ENCODE measurements around the gene PDE6C. TPM values are rescaled to one million over a fixed set of nuclear protein-coding genes. Genes with fewer than 3 reads are reported as not detected.
A peak's percentile ranks its signal among the peaks of the same experiment; 100 is the strongest.

The PDE6C gene
- total RNA-seq: not detected
- not detected for polyA plus RNA-seq
- long read RNA-seq, donor 1: 0 reads
- long read RNA-seq, donor 2, partial matches to known transcripts: 11 of 20 reads
- long read RNA-seq, donor 2, other reads (novel, unspliced or antisense): 9 of 20 reads
- long read RNA-seq, donor 3: 0 reads
- long read RNA-seq, donor 4: 0 reads
- long read RNA-seq, donor 5: 0 reads
- long read RNA-seq, donor 6, partial matches to known transcripts: 9 of 9 reads
- long read RNA-seq, donor 6, other reads (novel, unspliced or antisense): 0 of 9 reads
- long read RNA-seq, donor 7: 0 reads
- long read RNA-seq, donor 8, partial matches to known transcripts: 43 of 43 reads
- long read RNA-seq, donor 8, other reads (novel, unspliced or antisense): 0 of 43 reads
- long read RNA-seq, donor 9: 0 reads
- long read RNA-seq, donor 10: 0 reads

DNA sequence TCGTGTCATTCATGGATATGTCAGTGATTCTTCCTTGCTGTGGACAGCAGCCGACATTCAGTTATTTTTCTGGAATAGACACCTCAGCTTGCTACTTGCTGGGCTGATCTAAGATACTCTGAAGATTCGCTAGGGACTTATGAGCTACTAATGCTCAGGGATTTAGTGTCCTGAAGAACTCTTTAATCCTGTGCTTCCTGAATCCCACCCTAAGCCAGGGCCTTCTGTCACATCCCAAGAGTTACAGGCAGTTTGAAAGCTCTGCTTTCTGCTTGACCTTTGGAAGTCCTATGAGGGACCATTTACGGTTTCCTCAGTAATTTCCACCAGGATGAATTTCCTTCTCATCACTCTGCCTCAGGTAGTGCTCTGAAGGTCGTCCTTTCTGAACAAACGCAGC is at the start of gene PDE6C:
PDE6C (plus strand) TSS at position 227 of the 400 bp plus-strand sequence. CDS start 189 bp downstream, outside the sequence.
- WGBS, 5 donors: 68 to 80% (median 73%) methylated on average over 6 of the region's 6 CpGs

DNA sequence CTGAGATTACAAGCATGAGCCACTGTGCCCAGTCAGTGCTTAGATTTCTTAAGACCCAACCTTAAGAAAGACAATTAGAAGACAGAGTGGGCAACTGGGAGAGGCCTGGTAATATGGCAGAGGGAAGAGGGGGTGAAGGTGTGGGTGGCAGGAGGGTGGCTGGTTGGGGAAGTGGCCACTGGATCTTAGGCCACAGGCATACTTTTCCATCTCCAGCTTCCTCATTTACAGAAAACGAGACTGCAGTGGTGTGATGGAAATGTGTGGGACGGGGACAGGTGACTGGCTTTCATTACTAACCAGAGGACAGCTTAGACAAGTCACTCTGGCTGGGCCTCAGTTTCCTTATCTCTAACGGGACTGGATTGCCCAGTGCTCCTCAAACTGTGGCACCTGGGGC is 46.9 kb upstream of the PDE6C start:
- WGBS, 5 donors: 63 to 76% (median 65%) methylated on average over 3 of the region's 3 CpGs

More for the DNA sequence above, at the start of gene PDE6C:
- Histone ChIP-seq H3K4me3 (no peak within 1 kb of the TSS), H3K27ac (no peak within 1 kb of the TSS), H3K9me3 (peaks cover 0 to 4% (median 2%) of the 10 kb centered on the region in 4 donors), H3K4me1 (no peaks in the 10 kb centered on the region), H3K36me3 (no peaks in the 10 kb centered on the region), H3K27me3 (no peaks in the 10 kb centered on the region)
- TF ChIP-seq, protein P1, sequence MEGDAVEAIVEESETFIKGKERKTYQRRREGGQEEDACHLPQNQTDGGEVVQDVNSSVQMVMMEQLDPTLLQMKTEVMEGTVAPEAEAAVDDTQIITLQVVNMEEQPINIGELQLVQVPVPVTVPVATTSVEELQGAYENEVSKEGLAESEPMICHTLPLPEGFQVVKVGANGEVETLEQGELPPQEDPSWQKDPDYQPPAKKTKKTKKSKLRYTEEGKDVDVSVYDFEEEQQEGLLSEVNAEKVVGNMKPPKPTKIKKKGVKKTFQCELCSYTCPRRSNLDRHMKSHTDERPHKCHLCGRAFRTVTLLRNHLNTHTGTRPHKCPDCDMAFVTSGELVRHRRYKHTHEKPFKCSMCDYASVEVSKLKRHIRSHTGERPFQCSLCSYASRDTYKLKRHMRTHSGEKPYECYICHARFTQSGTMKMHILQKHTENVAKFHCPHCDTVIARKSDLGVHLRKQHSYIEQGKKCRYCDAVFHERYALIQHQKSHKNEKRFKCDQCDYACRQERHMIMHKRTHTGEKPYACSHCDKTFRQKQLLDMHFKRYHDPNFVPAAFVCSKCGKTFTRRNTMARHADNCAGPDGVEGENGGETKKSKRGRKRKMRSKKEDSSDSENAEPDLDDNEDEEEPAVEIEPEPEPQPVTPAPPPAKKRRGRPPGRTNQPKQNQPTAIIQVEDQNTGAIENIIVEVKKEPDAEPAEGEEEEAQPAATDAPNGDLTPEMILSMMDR (IDR thresholded peaks at IDR 0.05): no peak
- no peak for TF ChIP-seq POLR2AphosphoS5 (IDR thresholded peaks at IDR 0.05)
- intact Hi-C loops (cut with DNase I; ENCODE audit: low total_unique reads): no loop called here
- no peak for DNase-seq

DNA sequence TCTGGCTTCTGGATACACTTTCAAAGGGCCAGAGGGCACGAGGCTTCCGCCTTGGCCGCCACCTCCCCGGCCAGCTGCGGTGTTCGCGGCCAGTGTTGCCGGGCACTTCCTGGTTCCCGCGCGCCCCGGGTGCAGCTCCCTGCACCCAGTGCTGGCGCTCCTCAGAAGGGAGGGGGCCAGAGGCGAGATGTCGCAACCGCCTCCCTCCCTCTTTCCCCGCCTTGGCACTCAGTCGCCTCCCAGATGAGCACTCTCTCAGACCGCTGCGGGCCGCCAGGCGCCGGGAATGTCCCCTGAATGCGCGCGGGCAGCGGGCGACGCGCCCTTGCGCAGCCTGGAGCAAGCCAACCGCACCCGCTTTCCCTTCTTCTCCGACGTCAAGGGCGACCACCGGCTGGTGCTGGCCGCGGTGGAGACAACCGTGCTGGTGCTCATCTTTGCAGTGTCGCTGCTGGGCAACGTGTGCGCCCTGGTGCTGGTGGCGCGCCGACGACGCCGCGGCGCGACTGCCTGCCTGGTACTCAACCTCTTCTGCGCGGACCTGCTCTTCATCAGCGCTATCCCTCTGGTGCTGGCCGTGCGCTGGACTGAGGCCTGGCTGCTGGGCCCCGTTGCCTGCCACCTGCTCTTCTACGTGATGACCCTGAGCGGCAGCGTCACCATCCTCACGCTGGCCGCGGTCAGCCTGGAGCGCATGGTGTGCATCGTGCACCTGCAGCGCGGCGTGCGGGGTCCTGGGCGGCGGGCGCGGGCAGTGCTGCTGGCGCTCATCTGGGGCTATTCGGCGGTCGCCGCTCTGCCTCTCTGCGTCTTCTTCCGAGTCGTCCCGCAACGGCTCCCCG is 45.7 kb upstream of the PDE6C start, which contains the start of gene FFAR4:
FFAR4 (plus strand) TSS at position 231 of the 842 bp plus-strand sequence; CDS start at position 287, 56 bp downstream.
- Histone ChIP-seq H3K4me1 (peaks cover 8 to 29% (median 17%) of the 10 kb centered on the region in 4 donors), H3K9me3 (no peaks in the 10 kb centered on the region), H3K36me3 (no peaks in the 10 kb centered on the region), H3K27ac (no peak within 1 kb of the TSS), H3K4me3 (peak within 1 kb of the TSS; percentile 26 to 49 (median 32)), H3K27me3 (peaks cover 13 to 64% (median 28%) of the 10 kb centered on the region in 3 donors)
- WGBS, 5 donors: 1 to 3% (median 3%) methylated on average over 14 to 85 of the region's 85 CpGs
- intact Hi-C loops (cut with DNase I; ENCODE audit: low total_unique reads): no loop called here
- no peak for TF ChIP-seq POLR2A (IDR thresholded peaks at IDR 0.05)
- TF ChIP-seq EP300 (IDR thresholded peaks at IDR 0.05): no peak
- no peak for TF ChIP-seq POLR2AphosphoS5 (IDR thresholded peaks at IDR 0.05)
- TF ChIP-seq, protein P1 (IDR thresholded peaks at IDR 0.05): no peak
- peak; percentile 50 to 56 for DNase-seq

More for the DNA sequence above, 46.9 kb upstream of the PDE6C start:
- H3K4me3 ChIP-seq: no peak overlapping the region
- intact Hi-C loops (cut with DNase I; ENCODE audit: low total_unique reads): no loop called here
- no peak overlapping the region for H3K27ac ChIP-seq
- no peak for DNase-seq
- no peaks in the 10 kb centered on the region for H3K36me3 ChIP-seq
- peaks cover 13 to 61% (median 28%) of the 10 kb centered on the region in 3 donors for H3K27me3 ChIP-seq
- TF ChIP-seq EP300 (IDR thresholded peaks at IDR 0.05) (no peak), POLR2AphosphoS5 (IDR thresholded peaks at IDR 0.05) (no peak), POLR2A (IDR thresholded peaks at IDR 0.05) (no peak)
- TF ChIP-seq, protein P1 (IDR thresholded peaks at IDR 0.05): no peak
- peaks cover 8 to 23% (median 17%) of the 10 kb centered on the region in 4 donors for H3K4me1 ChIP-seq
- no peaks in the 10 kb centered on the region for H3K9me3 ChIP-seq
